Glutamatergic neuron (in vitro differentiated cells): ENCODE results near the gene NCAPD3. TPM values are rescaled to one million over a fixed set of nuclear protein-coding genes. Genes with fewer than 3 reads are reported as not detected.

Source experiments
- DNase-seq: peaks from one replicate; pipeline ENCODE4 v3.0.0; 2022
- H3K27ac Mint-ChIP-seq: one replicate; pipeline ENCODE4 v1.8.0; 2020; ENCODE audit warnings: mild to moderate bottlenecking, mixed read lengths, inconsistent platforms; ENCODE audit not compliant: unreplicated experiment
- H3K27me3 Mint-ChIP-seq: one replicate; pipeline ENCODE4 v1.8.0; 2020; ENCODE audit warnings: mild to moderate bottlenecking, moderate library complexity, mixed read lengths, inconsistent platforms; ENCODE audit not compliant: unreplicated experiment
- H3K36me3 Mint-ChIP-seq: one replicate; pipeline ENCODE4 v1.8.0; 2020; ENCODE audit warnings: mild to moderate bottlenecking, mixed read lengths, inconsistent platforms; ENCODE audit not compliant: unreplicated experiment
- H3K4me1 Mint-ChIP-seq: one replicate; pipeline ENCODE4 v1.8.0; 2020; ENCODE audit warnings: mild to moderate bottlenecking, low read depth, mixed read lengths, inconsistent platforms; ENCODE audit not compliant: unreplicated experiment
- H3K4me3 Mint-ChIP-seq: one replicate; pipeline ENCODE4 v1.8.0; 2020; ENCODE audit warnings: mild to moderate bottlenecking, mixed read lengths, inconsistent platforms; ENCODE audit not compliant: unreplicated experiment
- H3K9me3 Mint-ChIP-seq: one replicate; pipeline ENCODE4 v1.8.0; 2020; ENCODE audit warnings: mild to moderate bottlenecking, moderate library complexity, mixed read lengths, inconsistent platforms; ENCODE audit not compliant: unreplicated experiment
- CTCF ChIP-seq: fragments of 200-600 bp; sonication (generic); IDR thresholded peaks from one replicate; pipeline ENCODE4 v1.5.0; 2021; ENCODE audit not compliant: partially characterized antibody, unreplicated experiment
- total RNA-seq: library from RNA; stranded (reverse); fragmentation: NEBNext Ultra II Directional; extraction: Animal tissue kit (Norgen Biotek cat#: 25700); gene quantifications from one replicate; pipeline ENCODE4 v1.2.1, GENCODE V29; 2021; ENCODE audit not compliant: unreplicated experiment

NCAPD3 gene
- total RNA-seq, 1 donor from 2014 or later: 20.3 TPM

- peaks cover 66% of the 10 kb centered on the region for H3K36me3 Mint-ChIP-seq
- peaks cover 31% of the 10 kb centered on the region for H3K9me3 Mint-ChIP-seq
- no peak overlapping the region for H3K4me3 Mint-ChIP-seq
- peaks cover 18% of the 10 kb centered on the region for H3K27me3 Mint-ChIP-seq
- no peak for TF ChIP-seq CTCF
- H3K27ac Mint-ChIP-seq: peak overlapping the region; percentile 43
- peaks cover 4% of the 10 kb centered on the region for H3K4me1 Mint-ChIP-seq
- DNase-seq: no peak
Measured at GRCh38 chr11:134164490-134165370, 59.0 kb downstream of the NCAPD3 start.

- no peak for TF ChIP-seq CTCF
- Mint-ChIP-seq H3K36me3 (peaks cover 29% of the 10 kb centered on the region), H3K27ac (peak overlapping the region; percentile 22), H3K27me3 (peaks cover 14% of the 10 kb centered on the region), H3K9me3 (peaks cover 19% of the 10 kb centered on the region), H3K4me3 (no peak overlapping the region), H3K4me1 (peaks cover 4% of the 10 kb centered on the region)
- no peak for DNase-seq
Measured at GRCh38 chr11:134159652-134160051, 64.1 kb downstream of the NCAPD3 start.

GRCh38 chr11:134158023-134158422 lies 65.7 kb downstream of the NCAPD3 start:
- Mint-ChIP-seq H3K4me3 (no peak overlapping the region), H3K27me3 (peaks cover 8% of the 10 kb centered on the region), H3K9me3 (peaks cover 13% of the 10 kb centered on the region), H3K27ac (no peak overlapping the region), H3K4me1 (peaks cover 4% of the 10 kb centered on the region), H3K36me3 (peaks cover 16% of the 10 kb centered on the region)
- no peak for TF ChIP-seq CTCF
- DNase-seq: no peak

DNA sequence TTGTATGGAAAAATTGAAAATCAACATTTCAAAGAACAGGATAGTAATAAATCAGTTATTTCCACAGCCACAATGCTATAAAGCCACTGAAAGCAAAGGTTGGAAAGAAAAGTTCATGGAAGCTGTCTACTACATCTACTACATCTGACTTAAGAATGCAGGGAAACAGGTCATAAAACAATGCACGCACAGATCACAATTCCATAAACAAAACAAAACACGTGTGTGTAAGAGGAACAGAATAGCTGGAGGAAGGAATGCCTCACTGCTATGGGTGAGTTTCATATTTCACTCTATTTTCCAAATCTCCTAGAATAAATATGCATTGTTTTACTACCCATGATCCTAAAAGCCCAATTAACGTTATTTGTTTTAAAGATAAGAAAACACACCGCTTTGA lies 66.3 kb downstream of the NCAPD3 start:
- TF ChIP-seq CTCF: no peak
- no peak for DNase-seq
- H3K27me3 Mint-ChIP-seq: peaks cover 4% of the 10 kb centered on the region
- H3K27ac Mint-ChIP-seq: no peak overlapping the region
- peaks cover 11% of the 10 kb centered on the region for H3K36me3 Mint-ChIP-seq
- H3K4me1 Mint-ChIP-seq: peaks cover 4% of the 10 kb centered on the region
- H3K9me3 Mint-ChIP-seq: peaks cover 8% of the 10 kb centered on the region
- no peak overlapping the region for H3K4me3 Mint-ChIP-seq
